ENCODE data around the gene PSMB5.

GRCh38 chr14:22979748-22980392 lies 54.8 kb downstream of the PSMB5 start:
- TF ChIP-seq POLR2AphosphoS5 (IDR thresholded peaks at IDR 0.05; ENCODE audit: low read depth, low read length): no peak
- TF ChIP-seq SIN3A (IDR thresholded peaks at IDR 0.05; ENCODE audit: borderline replicate concordance, insufficient read depth, low read length): no peak
- no peak for TF ChIP-seq TAF1 (IDR thresholded peaks at IDR 0.05; ENCODE audit: borderline replicate concordance, insufficient read depth, low read length)

All from PFSK-1 (cell line).